ENCODE data around the gene SGPP2. TPM values are rescaled to one million over a fixed set of nuclear protein-coding genes. Genes with fewer than 3 reads are reported as not detected.
"Not testable (repeated sequence)": the region's sequence is repeated elsewhere in the genome, so short reads cannot be mapped to it uniquely, and the experiment has no call there.

Gene SGPP2
- total RNA-seq, 2 donors from 2014 or later, result 54.0 to 96.5 TPM

GRCh38 chr2:222408684-222409083, 15.7 kb upstream of the SGPP2 start:
- H3K27me3 ChIP-seq, result no peaks in the 10 kb centered on the region
- H3K9ac ChIP-seq (ENCODE audit: low read depth in 2 of 2, low read length in 2 of 2), result no peak overlapping the region
- no peaks in the 10 kb centered on the region for H3K36me3 ChIP-seq
- no peak for TF ChIP-seq CTCF (IDR thresholded peaks at IDR 0.05)
- no peak overlapping the region for H3K27ac ChIP-seq
- no peak overlapping the region for H3K4me3 ChIP-seq
- H3K4me1 ChIP-seq, result no peaks in the 10 kb centered on the region
- H3K9me3 ChIP-seq, result no peaks in the 10 kb centered on the region
- DNase-seq, result no peak
- intact Hi-C loops (cut with DNase I), result no loop called here

GRCh38 chr2:222410534-222410933, 13.8 kb upstream of the SGPP2 start:
- Histone ChIP-seq H3K27me3 (no peaks in the 10 kb centered on the region), H3K36me3 (no peaks in the 10 kb centered on the region), H3K9me3 (no peaks in the 10 kb centered on the region), H3K4me3 (no peak overlapping the region), H3K9ac (ENCODE audit: low read depth in 2 of 2, low read length in 2 of 2) (no peak overlapping the region), H3K4me1 (no peaks in the 10 kb centered on the region), H3K27ac (no peak overlapping the region)
- no peak for TF ChIP-seq CTCF (IDR thresholded peaks at IDR 0.05)
- DNase-seq, result no peak
- intact Hi-C loops (cut with DNase I), result no loop called here

- H3K27me3 ChIP-seq; H3K9ac ChIP-seq (ENCODE audit: low read depth in 2 of 2, low read length in 2 of 2); H3K36me3 ChIP-seq; H3K4me3 ChIP-seq; DNase-seq; H3K4me1 ChIP-seq; H3K9me3 ChIP-seq; H3K27ac ChIP-seq; intact Hi-C loops (cut with DNase I): not testable (repeated sequence)
These were observed 12.0 kb upstream of the SGPP2 start for GRCh38 chr2:222412334-222412733.

GRCh38 chr2:222413295-222413911, 10.9 kb upstream of the SGPP2 start:
- Histone ChIP-seq H3K9me3 (no peaks in the 10 kb centered on the region), H3K4me1 (no peaks in the 10 kb centered on the region), H3K27ac (no peak overlapping the region), H3K27me3 (no peaks in the 10 kb centered on the region), H3K36me3 (no peaks in the 10 kb centered on the region), H3K4me3 (no peak overlapping the region), H3K9ac (ENCODE audit: low read depth in 2 of 2, low read length in 2 of 2) (no peak overlapping the region)
- intact Hi-C loops (cut with DNase I), result no loop called here
- DNase-seq, result no peak
- no peak for TF ChIP-seq CTCF (IDR thresholded peaks at IDR 0.05)

- Histone ChIP-seq H3K4me3 (no peak overlapping the region), H3K9me3 (no peaks in the 10 kb centered on the region), H3K36me3 (no peaks in the 10 kb centered on the region), H3K27ac (no peak overlapping the region), H3K9ac (ENCODE audit: low read depth in 2 of 2, low read length in 2 of 2) (no peak overlapping the region), H3K4me1 (no peaks in the 10 kb centered on the region), H3K27me3 (no peaks in the 10 kb centered on the region)
- TF ChIP-seq CTCF (IDR thresholded peaks at IDR 0.05), result no peak
- no peak for DNase-seq
- intact Hi-C loops (cut with DNase I), result no loop called here
These were observed 5.6 kb upstream of the SGPP2 start for GRCh38 chr2:222418739-222419138.

GRCh38 chr2:222420508-222420907, 3.8 kb upstream of the SGPP2 start:
- intact Hi-C loops (cut with DNase I), result no loop called here
- H3K9me3 ChIP-seq, result no peaks in the 10 kb centered on the region
- no peaks in the 10 kb centered on the region for H3K4me1 ChIP-seq
- TF ChIP-seq CTCF (IDR thresholded peaks at IDR 0.05), result no peak
- no peaks in the 10 kb centered on the region for H3K27me3 ChIP-seq
- no peaks in the 10 kb centered on the region for H3K36me3 ChIP-seq
- H3K4me3 ChIP-seq, result no peak overlapping the region
- H3K27ac ChIP-seq, result no peak overlapping the region
- DNase-seq, result no peak
- H3K9ac ChIP-seq (ENCODE audit: low read depth in 2 of 2, low read length in 2 of 2), result no peak overlapping the region
